Retinal pigment epithelial cell (primary cell): ENCODE results near the gene LMO7.
"Not testable (repeated sequence)": the region's sequence is repeated elsewhere in the genome, so short reads cannot be mapped to it uniquely, and the experiment has no call there.

Source experiments
- DNase-seq: peaks from one replicate; pipeline ENCODE4 v3.0.0-alpha.2; 2010; ENCODE audit warnings: low read depth
- H3K4me3 ChIP-seq: 2 replicates; pipeline ENCODE4 v1.5.1; 2011; ENCODE audit warnings: mild to moderate bottlenecking, low read length, control low read depth, moderate library complexity
- TF ChIP-seq, protein P1 (sequence below): conservative IDR thresholded peaks from 2 replicates; pipeline ENCODE4 v1.5.1; 2011; ENCODE audit warnings: low read depth, low read length, control low read depth, inconsistent platforms

The LMO7 gene

DNA sequence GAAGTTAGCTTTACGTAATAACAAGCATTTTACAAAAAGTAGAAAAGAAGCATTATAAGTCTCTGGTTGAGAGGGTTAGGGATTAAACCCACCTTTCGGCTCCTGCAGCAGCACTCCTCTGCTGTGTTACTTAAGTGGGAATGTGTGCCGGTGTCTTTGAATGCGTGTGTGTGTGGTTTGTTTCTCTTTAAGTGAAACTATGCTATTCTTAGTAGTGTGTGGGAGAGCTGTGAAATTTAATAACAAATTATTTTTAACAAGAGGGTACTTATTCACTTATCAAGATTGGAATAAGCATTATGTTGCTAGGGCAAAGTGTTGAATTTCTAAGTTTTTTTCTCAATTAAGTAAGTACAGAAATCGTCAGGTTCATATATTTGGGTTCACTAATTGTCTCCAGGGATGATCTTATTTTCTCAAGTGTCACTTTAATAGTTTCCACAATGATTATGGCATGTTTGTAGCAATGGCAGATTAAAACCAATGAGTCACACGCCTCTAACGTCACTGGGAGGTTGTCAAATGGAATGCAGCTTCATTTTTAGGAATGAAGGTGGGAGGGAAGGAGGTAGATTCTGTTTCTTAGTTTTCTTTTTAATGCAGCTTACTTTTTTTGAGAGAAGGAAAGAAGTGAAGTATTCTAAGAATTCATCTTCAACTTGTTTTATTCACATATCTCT, 151.3 kb downstream of the LMO7 start:
- TF ChIP-seq, protein P1, sequence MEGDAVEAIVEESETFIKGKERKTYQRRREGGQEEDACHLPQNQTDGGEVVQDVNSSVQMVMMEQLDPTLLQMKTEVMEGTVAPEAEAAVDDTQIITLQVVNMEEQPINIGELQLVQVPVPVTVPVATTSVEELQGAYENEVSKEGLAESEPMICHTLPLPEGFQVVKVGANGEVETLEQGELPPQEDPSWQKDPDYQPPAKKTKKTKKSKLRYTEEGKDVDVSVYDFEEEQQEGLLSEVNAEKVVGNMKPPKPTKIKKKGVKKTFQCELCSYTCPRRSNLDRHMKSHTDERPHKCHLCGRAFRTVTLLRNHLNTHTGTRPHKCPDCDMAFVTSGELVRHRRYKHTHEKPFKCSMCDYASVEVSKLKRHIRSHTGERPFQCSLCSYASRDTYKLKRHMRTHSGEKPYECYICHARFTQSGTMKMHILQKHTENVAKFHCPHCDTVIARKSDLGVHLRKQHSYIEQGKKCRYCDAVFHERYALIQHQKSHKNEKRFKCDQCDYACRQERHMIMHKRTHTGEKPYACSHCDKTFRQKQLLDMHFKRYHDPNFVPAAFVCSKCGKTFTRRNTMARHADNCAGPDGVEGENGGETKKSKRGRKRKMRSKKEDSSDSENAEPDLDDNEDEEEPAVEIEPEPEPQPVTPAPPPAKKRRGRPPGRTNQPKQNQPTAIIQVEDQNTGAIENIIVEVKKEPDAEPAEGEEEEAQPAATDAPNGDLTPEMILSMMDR, result no peak
- H3K4me3 ChIP-seq, result no peak overlapping the region
- peak; percentile 70 for DNase-seq

DNA sequence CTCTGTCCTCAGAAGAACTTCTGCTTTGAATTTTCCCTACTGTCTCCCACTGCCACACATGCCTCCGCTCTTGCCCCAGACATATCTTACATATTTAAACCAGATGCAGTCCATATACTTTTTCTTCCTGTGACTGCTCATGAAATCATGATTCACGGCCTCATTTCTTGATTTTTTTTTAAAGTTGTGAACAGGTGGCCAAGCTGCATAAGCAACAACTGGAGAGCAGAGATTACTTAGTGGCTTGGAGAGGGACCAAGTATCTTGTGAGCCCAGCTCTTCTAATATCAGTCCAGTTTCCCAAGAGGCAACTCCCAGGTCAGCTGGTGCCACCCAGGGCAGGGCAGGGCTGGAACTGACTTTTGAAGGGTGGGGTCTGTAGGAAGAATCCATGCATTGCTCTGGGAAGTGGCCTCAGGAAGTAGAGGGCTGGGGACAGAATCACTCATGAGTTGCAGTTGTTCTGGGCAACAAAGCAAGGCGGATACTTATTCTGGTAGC, 152.4 kb downstream of the LMO7 start:
- DNase-seq, result peak; percentile 70
- TF ChIP-seq, protein P1, result no peak
- H3K4me3 ChIP-seq, result no peak overlapping the region

DNA sequence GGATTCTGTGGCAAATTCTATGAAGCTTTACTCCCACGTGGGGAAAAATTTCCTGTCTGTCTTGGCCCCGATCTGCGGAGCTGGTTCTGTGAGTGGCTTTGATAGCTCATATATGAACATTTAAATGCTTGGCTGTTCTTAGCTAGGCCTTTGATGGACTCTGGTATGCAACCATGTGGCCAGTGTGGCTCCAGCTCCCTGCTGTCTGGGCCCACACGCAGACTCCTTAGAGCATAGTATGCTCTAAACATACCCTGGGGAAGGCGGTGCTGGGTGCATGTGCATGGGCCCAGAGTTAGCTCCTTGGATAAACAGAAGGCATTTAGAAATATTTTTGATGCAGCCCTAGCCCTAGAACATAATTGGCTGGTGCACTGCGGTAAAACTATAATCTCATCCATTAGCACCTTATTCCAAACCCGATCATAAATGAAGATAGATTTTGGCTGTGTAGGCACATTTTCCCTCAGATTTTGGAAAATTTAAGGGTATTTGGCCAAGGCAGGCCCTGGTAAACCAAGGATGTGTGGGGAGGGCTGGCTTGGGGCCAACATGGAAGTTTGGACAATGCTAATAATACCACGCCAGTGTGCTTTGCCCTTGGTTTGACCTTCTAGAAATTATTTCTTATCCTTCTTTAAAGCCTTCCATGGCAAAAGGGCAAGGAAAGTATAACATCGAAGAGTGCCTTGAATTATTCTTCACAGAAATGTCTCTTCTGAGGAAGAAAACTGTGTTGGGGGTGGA, 153.5 kb downstream of the LMO7 start:
- TF ChIP-seq, protein P1, result no peak
- no peak overlapping the region for H3K4me3 ChIP-seq
- DNase-seq, result no peak

DNA sequence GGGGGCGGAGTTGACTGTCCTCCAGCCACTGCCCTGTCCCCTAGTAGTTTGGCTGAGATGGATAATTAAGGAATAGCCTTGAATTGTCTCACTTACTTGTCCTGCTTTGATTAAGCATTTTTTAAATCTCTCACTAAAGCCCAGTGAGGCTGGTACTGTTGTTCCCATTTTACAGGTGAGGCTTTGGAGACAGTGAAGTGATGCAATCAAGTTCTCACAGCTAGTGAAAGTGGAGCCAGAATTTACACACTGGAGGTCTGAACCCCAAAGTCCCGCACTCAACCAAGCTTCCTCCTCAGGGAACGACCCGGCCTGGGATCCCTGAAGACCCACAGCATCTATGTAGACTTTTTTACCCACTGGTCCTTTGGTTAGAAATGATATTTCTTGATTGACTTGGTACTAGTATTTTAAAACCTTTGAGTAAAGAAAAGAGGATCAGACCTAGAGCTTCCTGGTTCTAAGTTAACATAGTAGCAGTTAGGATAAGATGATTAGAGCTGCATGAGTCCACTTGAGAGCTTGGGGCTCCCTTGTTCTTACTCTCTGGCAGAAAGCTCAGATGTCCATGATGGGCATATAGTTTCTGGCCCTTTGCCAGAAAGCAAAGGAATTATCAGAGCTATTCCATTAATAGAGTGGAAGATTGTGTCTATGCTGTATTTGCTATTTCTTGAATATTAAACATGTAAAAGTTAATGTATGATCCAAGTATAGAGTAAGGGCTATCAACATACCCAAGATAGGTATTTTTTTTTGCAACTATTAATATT, 154.3 kb downstream of the LMO7 start:
- no peak for DNase-seq
- no peak overlapping the region for H3K4me3 ChIP-seq
- TF ChIP-seq, protein P1, result no peak

DNA sequence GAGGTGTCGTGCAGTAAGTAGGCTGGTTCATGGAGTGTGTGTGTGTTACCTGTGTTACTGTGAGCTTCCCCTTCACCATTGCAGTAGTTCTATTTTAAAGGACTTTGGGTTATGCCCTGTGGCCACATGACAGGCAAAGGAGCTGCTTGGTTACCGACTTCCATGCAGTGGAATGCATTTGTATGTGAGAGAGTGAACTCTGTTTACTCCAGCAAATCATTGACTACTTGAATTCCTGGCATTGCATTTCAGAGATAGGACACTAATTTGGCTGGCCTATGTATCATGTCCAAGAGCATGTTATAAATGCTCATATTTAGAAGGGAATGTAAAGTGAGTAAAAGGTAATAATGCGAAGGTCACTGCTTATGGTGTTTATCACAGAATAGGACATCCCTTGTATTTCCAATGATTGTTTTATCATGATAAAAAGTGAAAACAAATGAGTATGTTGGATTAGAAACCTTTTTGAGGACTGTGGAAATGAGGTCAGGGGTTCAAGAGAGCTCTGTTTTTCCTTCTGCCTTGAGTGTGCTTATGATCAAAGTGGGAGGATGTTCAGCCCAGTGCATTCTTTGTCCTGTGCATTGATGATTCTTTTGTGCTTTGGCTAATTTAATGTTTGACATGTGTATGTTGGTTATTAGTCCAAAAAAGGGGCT, 156.5 kb downstream of the LMO7 start:
- no peak overlapping the region for H3K4me3 ChIP-seq
- TF ChIP-seq, protein P1, result no peak
- no peak for DNase-seq

DNA sequence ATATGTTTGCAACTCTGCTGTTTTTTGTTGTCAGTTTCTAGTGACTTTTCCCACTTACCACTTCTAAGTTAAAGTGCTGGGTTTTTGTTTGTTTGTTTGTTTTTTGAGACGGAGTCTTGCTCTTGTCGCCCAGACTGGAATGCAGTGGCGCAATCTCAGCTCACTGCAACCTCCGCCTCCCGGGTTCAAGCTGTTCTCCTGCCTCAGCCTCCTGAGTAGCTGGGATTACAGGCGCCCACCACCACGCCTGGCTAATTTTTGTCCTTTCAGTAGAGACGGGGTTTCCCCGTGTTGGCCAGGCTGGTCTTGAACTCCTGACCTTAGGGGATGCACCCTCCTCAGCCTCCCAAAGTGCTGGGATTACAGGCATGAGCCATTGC, 157.0 kb downstream of the LMO7 start:
- DNase-seq, H3K4me3 ChIP-seq: not testable (repeated sequence)

DNA sequence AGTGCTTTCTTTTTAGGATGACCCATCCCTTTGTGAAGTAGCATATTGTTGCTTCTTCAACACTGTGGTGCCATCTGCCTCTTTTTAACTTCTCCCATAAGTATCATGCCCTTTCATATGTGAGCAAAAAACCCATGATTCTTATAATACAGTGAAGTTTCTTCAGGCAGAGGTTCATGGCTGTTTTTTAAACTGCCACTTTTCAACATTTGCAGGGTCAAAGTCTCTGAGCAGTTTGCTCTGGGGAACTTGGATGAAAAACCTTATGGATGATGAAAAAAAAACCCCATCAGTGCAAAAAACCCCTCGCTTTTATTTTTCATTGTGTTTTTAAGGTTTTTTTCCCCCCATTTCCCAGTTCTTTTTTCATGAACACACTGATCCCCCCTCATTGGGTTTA, 158.5 kb downstream of the LMO7 start:
- H3K4me3 ChIP-seq, result no peak overlapping the region
- no peak for DNase-seq
- TF ChIP-seq, protein P1, result no peak
